ENCODE measurements around the gene CD48. TPM values are rescaled to one million over a fixed set of nuclear protein-coding genes. Genes with fewer than 3 reads are reported as not detected.
A peak's percentile ranks its signal among the peaks of the same experiment; 100 is the strongest.

Gene CD48
- total and polyA plus RNA-seq, 8 donors: 0.37 to 5.1 (median 1.1) TPM

- Histone ChIP-seq H3K4me3 (no peak overlapping the region), H3K9me3 (no peaks in the 10 kb centered on the region), H3K27me3 (no peaks in the 10 kb centered on the region), H3K27ac (no peak overlapping the region), H3K4me1 (no peaks in the 10 kb centered on the region), H3K36me3 (no peaks in the 10 kb centered on the region)
- peak; percentile 30 to 78 (median 63) for DNase-seq
- 32 to 41% methylated on average over 6 of the region's 6 CpGs for WGBS, 2 donors
- peak; percentile 41 to 66 (median 63) for TF ChIP-seq CTCF (IDR thresholded peaks at IDR 0.05)
- peak; percentile 72 to 95 (median 92) for ATAC-seq
- FAIRE-seq: no peak
- intact Hi-C loops (cut with DNase I): no loop called here
These were observed 35.8 kb downstream of the CD48 start for GRCh38 chr1:160675641-160676410.

GRCh38 chr1:160674415-160674814, 37.2 kb downstream of the CD48 start:
- no peaks in the 10 kb centered on the region for H3K4me1 ChIP-seq
- no peak overlapping the region for H3K27ac ChIP-seq
- no peaks in the 10 kb centered on the region for H3K36me3 ChIP-seq
- WGBS, 2 donors: 52 to 69% methylated on average over 2 of the region's 2 CpGs
- DNase-seq (no peak), FAIRE-seq (no peak), ATAC-seq (no peak)
- no peaks in the 10 kb centered on the region for H3K27me3 ChIP-seq
- intact Hi-C loops (cut with DNase I): no loop called here
- H3K4me3 ChIP-seq: no peak overlapping the region
- no peak for TF ChIP-seq CTCF (IDR thresholded peaks at IDR 0.05)
- no peaks in the 10 kb centered on the region for H3K9me3 ChIP-seq

GRCh38 chr1:160672789-160673695, 38.6 kb downstream of the CD48 start:
- ATAC-seq (peak in 1 of 4 donors; percentile 29), FAIRE-seq (no peak), DNase-seq (no peak)
- Histone ChIP-seq H3K4me3 (no peak overlapping the region), H3K27ac (no peak overlapping the region), H3K4me1 (no peaks in the 10 kb centered on the region), H3K9me3 (no peaks in the 10 kb centered on the region), H3K27me3 (no peaks in the 10 kb centered on the region), H3K36me3 (no peaks in the 10 kb centered on the region)
- no peak for TF ChIP-seq CTCF (IDR thresholded peaks at IDR 0.05)
- intact Hi-C loops (cut with DNase I): no loop called here
- WGBS, 2 donors: 49 to 54% methylated on average over 6 of the region's 6 CpGs

GRCh38 chr1:160671603-160672517, 39.8 kb downstream of the CD48 start:
- H3K4me1 ChIP-seq: no peaks in the 10 kb centered on the region
- no peak overlapping the region for H3K4me3 ChIP-seq
- 56 to 60% methylated on average over 3 of the region's 3 CpGs for WGBS, 2 donors
- no peaks in the 10 kb centered on the region for H3K9me3 ChIP-seq
- no peak for FAIRE-seq
- H3K27me3 ChIP-seq: no peaks in the 10 kb centered on the region
- no peak for TF ChIP-seq CTCF (IDR thresholded peaks at IDR 0.05)
- ATAC-seq: no peak
- intact Hi-C loops (cut with DNase I): no loop called here
- no peak overlapping the region for H3K27ac ChIP-seq
- DNase-seq: no peak
- no peaks in the 10 kb centered on the region for H3K36me3 ChIP-seq
